Keratinocyte (primary cell): ENCODE measurements around the gene ENO1.

ENCODE experiments used
- EZH2 ChIP-seq: IDR thresholded peaks from one replicate; pipeline ENCODE4 v1.6.1; 2012; ENCODE audit warnings: inconsistent platforms, mild to moderate bottlenecking, low read length, moderate library complexity
- TF ChIP-seq, protein P1 (sequence below), 3 experiments: IDR thresholded peaks in 1 of 3; conservative IDR thresholded peaks in 1 of 3; optimal IDR thresholded peaks in 1 of 3; 2 replicates in 2 of 3; 3 replicates in 1 of 3; pipeline versions ENCODE3 to v1.5.1; 2011; ENCODE audit warnings: low read length in 3 of 3, mild to moderate bottlenecking in 3 of 3, moderate library complexity in 2 of 3, control low read depth in 1 of 3, inconsistent platforms in 1 of 3; ENCODE audit not compliant: insufficient read depth in 2 of 3; ENCODE audit errors: extremely low read depth in 1 of 3

DNA sequence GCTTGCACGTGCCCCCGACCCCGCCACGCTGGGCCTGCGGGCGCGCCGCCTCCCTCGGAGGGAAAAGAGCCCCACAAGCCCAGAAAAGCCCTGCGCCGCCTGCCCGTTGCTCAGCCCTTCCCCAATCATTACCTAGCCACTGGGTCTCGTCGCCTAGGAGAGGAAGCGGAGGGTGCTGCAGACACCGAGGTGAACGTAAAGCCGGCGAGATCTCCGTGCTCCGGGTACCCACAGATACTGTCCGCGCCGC, at the start of gene ENO1:
- TF ChIP-seq, protein P1, sequence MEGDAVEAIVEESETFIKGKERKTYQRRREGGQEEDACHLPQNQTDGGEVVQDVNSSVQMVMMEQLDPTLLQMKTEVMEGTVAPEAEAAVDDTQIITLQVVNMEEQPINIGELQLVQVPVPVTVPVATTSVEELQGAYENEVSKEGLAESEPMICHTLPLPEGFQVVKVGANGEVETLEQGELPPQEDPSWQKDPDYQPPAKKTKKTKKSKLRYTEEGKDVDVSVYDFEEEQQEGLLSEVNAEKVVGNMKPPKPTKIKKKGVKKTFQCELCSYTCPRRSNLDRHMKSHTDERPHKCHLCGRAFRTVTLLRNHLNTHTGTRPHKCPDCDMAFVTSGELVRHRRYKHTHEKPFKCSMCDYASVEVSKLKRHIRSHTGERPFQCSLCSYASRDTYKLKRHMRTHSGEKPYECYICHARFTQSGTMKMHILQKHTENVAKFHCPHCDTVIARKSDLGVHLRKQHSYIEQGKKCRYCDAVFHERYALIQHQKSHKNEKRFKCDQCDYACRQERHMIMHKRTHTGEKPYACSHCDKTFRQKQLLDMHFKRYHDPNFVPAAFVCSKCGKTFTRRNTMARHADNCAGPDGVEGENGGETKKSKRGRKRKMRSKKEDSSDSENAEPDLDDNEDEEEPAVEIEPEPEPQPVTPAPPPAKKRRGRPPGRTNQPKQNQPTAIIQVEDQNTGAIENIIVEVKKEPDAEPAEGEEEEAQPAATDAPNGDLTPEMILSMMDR (optimal IDR thresholded peaks at IDR 0.05 in 1 of 3, IDR thresholded peaks at IDR 0.05 in 1 of 3, conservative IDR thresholded peaks at IDR 0.05 in 1 of 3; ENCODE audit: extremely low read depth in 1 of 3, insufficient read depth in 2 of 3, low read length in 3 of 3): no peak
- TF ChIP-seq EZH2: no peak
